GM12878 (cell line): ENCODE measurements around the gene APC2. TPM values are rescaled to one million over a fixed set of nuclear protein-coding genes. Genes with fewer than 3 reads are reported as not detected.

Source experiments
- BCLAF1 ChIP-seq: fragments of 450-650 bp; IDR thresholded peaks from 2 replicates; pipeline ENCODE4 v1.6.1; 2017; ENCODE audit warnings: antibody characterized with exemption, mild to moderate bottlenecking, moderate library complexity
- BMI1 ChIP-seq: fragments of 450-650 bp; IDR thresholded peaks from 2 replicates; pipeline ENCODE4 v1.6.1; 2016; ENCODE audit warnings: mild to moderate bottlenecking, moderate library complexity, borderline replicate concordance
- E4F1 ChIP-seq: fragments of 450-650 bp; IDR thresholded peaks from 2 replicates; pipeline ENCODE4 v1.6.1; 2018; ENCODE audit warnings: borderline replicate concordance, mild to moderate bottlenecking; ENCODE audit not compliant: partially characterized antibody
- ESRRA ChIP-seq: IDR thresholded peaks from 2 replicates; pipeline ENCODE4 v1.6.1; 2012; ENCODE audit warnings: mild to moderate bottlenecking, low read length, improper control_type of control experiment
- HCFC1 ChIP-seq: fragments of 150-350 bp; IDR thresholded peaks from 2 replicates; pipeline ENCODE4 v1.6.1; 2014; ENCODE audit warnings: low read length
- MXI1 ChIP-seq: fragments of 150-350 bp; IDR thresholded peaks from 2 replicates; pipeline ENCODE4 v1.6.1; 2011; ENCODE audit warnings: low read depth, mild to moderate bottlenecking, inconsistent platforms, low read length, improper control_type of control experiment
- NR2F1 ChIP-seq: fragments of 450-650 bp; conservative IDR thresholded peaks from 2 replicates; pipeline ENCODE4 v1.6.1; 2017; ENCODE audit warnings: mild to moderate bottlenecking
- NRF1 ChIP-seq: conservative IDR thresholded peaks from 2 replicates; pipeline ENCODE4 v1.6.1; 2011; ENCODE audit warnings: mild to moderate bottlenecking, low read depth, low read length, improper control_type of control experiment
- RB1 ChIP-seq: fragments of 450-650 bp; formaldehyde crosslinking; IDR thresholded peaks from 2 replicates; pipeline ENCODE4 v1.6.1; 2017; ENCODE audit warnings: mild to moderate bottlenecking, borderline replicate concordance
- SMAD1 ChIP-seq: fragments of 450-650 bp; IDR thresholded peaks from 2 replicates; pipeline ENCODE4 v1.6.1; 2018; ENCODE audit warnings: mild to moderate bottlenecking, low read depth; ENCODE audit not compliant: partially characterized antibody
- STAT1 ChIP-seq: fragments of 450-650 bp; conservative IDR thresholded peaks from 2 replicates; pipeline ENCODE4 v1.6.1; 2014; ENCODE audit warnings: antibody characterized with exemption, mild to moderate bottlenecking
- SUPT20H ChIP-seq: IDR thresholded peaks from 2 replicates; pipeline ENCODE4 v1.6.1; 2011; ENCODE audit warnings: low read depth, mild to moderate bottlenecking, low read length, moderate library complexity, borderline replicate concordance; ENCODE audit not compliant: control insufficient read depth
- USF1 ChIP-seq: IDR thresholded peaks from 2 replicates; pipeline ENCODE4 v1.6.1; 2011; ENCODE audit warnings: borderline replicate concordance, low read depth, mild to moderate bottlenecking, moderate library complexity, mixed read lengths, low read length; ENCODE audit not compliant: insufficient read depth; ENCODE audit errors: extremely low read length
- USF2 ChIP-seq: IDR thresholded peaks from 2 replicates; pipeline ENCODE4 v1.6.1; 2011; ENCODE audit warnings: low read depth, low read length, improper control_type of control experiment, borderline replicate concordance
- ZBED1 ChIP-seq: IDR thresholded peaks from 2 replicates; pipeline ENCODE4 v1.6.1; 2016; ENCODE audit warnings: borderline replicate concordance
- ZBTB4 ChIP-seq: fragments of 450-650 bp; formaldehyde crosslinking; IDR thresholded peaks from 2 replicates; pipeline ENCODE4 v1.4.0; 2022; ENCODE audit warnings: mild to moderate bottlenecking, moderate library complexity
- ZNF217 ChIP-seq: fragments of 450-650 bp; IDR thresholded peaks from 2 replicates; pipeline ENCODE4 v1.6.1; 2017; ENCODE audit warnings: antibody characterized with exemption, mild to moderate bottlenecking
- polyA plus RNA-seq, 11 experiments: library from polyadenylated mRNA; depleted of rRNA in 4 of 11; unstranded in 6 of 11; stranded (reverse) in 5 of 11; fragments of >200 nt; fragmentation: Nextera tagmentation in 4 of 11; fragmentation: Illumina TruSeq in 1 of 11; extraction: Ambion mirVana in 4 of 11; extraction: Trizol in 1 of 11; gene quantifications; 1 replicate in 1 of 11; 2 replicates in 10 of 11; pipeline versions ENCODE4 v1.2.1 to v1.2.3, GENCODE V29; 2011 to 2016; ENCODE audit warnings: inconsistent platforms in 2 of 11, missing spikeins in 2 of 11, low read depth in 1 of 11
- total RNA-seq, 4 experiments: library from RNA; depleted of rRNA in 3 of 4; stranded (reverse); fragments of >200 nt in 3 of 4; fragmentation: Illumina TruSeq in 1 of 4; extraction: Trizol in 1 of 4; gene quantifications; 2 replicates each; pipeline versions ENCODE4 v1.2.1 to v1.2.3, GENCODE V29; 2013 to 2021

The APC2 gene
- total and polyA plus RNA-seq, 10 of the 15 experiments (the other 5 are each of a cell fraction or from before 2014, with no cell fraction given), result under 0.01 to 0.73 (median 0.04) TPM; not detected in 5

- TF ChIP-seq ZBTB4 (CRISPR knock-in tag) (no peak), ZBED1 (peak; percentile 88), NR2F1 (peak; percentile 31; the same call in 1 of the 2 replicates), USF2 (no peak; the same call in 1 of the 2 replicates), BCLAF1 (0 out of 2 replicates have a peak, but pooled peaks have one; percentile 16), USF1 (no peak), HCFC1 (peak; percentile 71), SMAD1 (peak; percentile 49), ZNF217 (no peak), ESRRA (no peak), E4F1 (peak; percentile 52), BMI1 (no peak), MXI1 (peak; percentile 96), RB1 (peak; percentile 98), STAT1 (0 out of 2 replicates have a peak, but pooled peaks have one; percentile 62), SUPT20H (no peak), NRF1 (0 out of 2 replicates have a peak, but pooled peaks have one; percentile 39)
Measured at GRCh38 chr19:1438035-1438932, 11.6 kb upstream of the APC2 start, which contains the start of gene RPS15 (continued).
